HG02571 (cell line): ENCODE measurements around the gene SAMMSON.

ENCODE experiments used
- ATAC-seq: cut with Tn5 transposase; IDR thresholded peaks from one replicate; pipeline ENCODE4 v1.9.1; 2021; ENCODE audit warnings: mild to moderate bottlenecking, moderate library complexity; ENCODE audit not compliant: unreplicated experiment

SAMMSON gene

GRCh38 chr3:70085613-70086012 lies 86.1 kb downstream of the SAMMSON start:
- no peak for ATAC-seq

DNA sequence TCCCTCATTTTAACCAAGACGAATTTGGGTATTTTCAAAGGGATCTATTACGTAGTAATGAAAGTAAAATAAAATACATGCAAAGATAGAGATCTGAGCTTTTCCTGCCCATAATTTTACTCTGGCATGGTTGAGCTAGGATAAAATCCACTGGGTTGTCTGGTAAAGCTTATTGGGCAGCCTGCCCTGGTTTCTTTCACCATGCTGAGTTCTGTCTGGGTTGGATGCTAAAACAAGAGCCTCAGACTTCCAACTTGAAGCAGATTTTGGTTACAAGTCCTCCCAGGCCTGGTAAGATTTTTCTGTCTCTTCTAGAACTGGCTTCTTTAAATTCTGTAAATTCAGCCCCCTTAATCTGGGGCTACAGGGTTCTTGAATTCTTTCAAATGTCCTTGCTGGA lies 86.8 kb downstream of the SAMMSON start:
- ATAC-seq, result no peak

DNA sequence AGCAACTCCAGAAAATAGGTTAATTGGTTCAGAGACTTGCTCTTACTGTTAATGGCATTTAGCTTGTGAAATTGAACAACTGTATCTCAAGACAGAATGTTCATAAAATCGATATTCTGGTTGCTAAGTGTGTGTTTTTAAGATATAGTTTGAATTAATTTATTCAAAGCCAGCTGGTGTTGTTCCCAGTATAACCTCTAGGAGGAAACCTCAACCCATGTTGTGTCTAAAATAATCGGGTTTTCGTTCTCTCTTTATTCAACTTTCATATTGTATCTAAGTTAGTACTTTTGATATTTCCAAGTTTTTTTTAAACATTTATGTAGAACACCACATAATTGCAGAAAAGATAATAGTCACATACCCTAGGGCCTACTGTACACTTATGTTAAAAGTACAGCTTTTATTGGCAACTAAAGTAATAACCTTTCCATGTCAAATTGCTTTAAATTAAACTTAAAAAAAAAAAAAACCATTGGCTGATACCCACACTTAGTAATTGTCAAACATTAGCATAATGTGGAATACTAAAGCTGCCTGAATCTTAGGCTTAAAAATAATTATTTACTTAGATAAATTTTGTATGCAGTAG lies 90.9 kb downstream of the SAMMSON start:
- ATAC-seq, result no peak

DNA sequence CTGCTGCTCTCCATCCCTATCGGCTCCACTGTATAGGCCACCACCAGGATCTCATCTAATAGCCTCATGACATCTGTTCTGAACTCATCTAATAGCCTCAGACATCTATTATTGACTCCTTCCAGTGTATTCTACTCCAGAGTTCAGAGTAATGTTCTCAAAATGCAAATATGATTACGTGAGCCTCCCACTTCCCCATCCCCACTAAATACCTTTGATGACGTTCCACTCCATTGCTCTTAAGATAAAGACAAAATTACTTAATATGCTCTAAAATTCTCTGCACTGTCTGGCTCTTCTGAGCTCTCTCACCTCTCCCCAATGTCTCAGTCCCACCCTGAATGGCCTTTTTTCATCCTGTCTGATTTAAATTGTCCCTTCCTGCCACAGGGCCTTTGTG lies 94.7 kb downstream of the SAMMSON start:
- no peak for ATAC-seq

DNA sequence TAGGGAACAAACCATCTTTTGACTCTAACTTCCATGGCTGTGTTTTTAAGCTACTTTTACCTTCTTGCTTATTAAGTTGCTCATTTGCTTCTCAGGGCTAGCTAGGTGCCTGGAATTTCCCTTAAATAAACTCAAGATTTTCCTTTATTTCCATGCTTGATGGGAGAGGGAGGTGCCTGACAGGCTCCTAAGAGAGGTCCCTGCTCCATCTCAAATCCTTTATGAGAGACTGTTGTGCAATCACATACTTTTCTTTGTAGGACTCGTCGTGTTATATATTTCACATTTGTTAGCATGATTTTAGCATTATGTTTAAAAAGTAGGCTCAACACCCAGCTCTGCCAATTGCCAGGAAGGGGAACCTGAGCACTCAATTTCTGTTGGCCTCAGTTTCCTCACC lies 95.7 kb downstream of the SAMMSON start:
- ATAC-seq, result no peak

GRCh38 chr3:70096376-70097066 lies 97.0 kb downstream of the SAMMSON start:
- peak; percentile 93 for ATAC-seq

DNA sequence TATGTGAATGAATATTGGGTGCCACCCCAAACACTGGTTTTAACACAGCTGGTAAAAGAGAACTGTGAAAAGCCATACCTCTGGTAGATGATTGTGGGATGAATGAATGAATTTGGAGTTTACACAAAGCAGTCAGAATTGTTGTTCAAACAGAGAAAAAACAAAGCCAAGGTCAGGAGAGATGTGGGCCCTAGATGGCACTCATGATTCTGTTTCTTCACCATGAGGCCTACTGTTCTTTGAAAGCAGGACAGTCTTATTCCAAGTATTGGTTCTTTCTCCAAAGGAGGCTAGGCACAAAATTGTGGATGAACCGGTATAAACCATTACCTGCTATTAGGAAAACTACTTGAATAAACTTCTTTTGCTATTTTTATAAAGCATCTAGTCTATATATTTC lies 97.6 kb downstream of the SAMMSON start:
- no peak for ATAC-seq

- no peak for ATAC-seq
Measured at GRCh38 chr3:70108072-70108471, 108.5 kb downstream of the SAMMSON start.

GRCh38 chr3:70108546-70108945 lies 109.0 kb downstream of the SAMMSON start:
- no peak for ATAC-seq

DNA sequence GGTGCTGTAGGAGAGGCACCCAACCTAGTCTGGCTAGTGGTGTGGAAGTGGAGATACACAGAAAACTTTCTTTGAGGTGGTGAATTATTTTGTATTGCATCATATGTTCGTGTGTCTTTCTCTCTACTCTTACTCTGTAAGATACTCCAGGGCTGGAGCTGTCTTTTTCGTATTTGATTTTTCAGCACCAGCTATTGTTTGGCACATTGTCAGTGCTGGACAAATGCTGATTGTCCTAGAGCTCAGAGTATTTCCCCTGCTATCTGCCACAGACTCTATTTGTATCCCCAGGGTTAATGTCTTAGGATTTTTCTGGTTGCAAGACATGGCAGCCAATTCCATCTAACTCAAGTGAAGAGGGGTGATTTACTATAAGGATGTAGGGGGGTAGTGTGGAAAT lies 110.5 kb downstream of the SAMMSON start:
- ATAC-seq, result no peak

DNA sequence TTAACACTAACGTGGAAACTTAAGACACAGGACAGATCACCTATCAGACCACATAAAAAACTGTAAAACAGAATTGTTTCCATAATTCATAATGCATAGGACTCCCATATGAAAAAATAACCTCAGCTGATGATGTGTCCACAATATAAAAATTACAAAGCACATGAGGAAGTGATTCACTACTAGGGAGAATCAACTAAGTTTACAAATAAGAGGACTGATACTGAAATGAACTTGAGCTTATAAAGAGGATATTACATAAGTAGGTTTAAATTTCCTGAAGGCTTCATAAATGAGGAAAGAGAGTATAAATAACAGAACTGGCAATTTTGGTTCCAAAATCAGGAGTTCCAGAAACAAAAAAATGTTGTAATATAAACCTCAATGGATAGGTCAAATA lies 111.9 kb downstream of the SAMMSON start:
- ATAC-seq, result no peak

- no peak for ATAC-seq
Measured at GRCh38 chr3:70112751-70113150, 113.2 kb downstream of the SAMMSON start.

- ATAC-seq, result no peak
Measured at GRCh38 chr3:70114431-70114830, 114.9 kb downstream of the SAMMSON start.

- no peak for ATAC-seq
Measured at GRCh38 chr3:70119879-70120278, 120.3 kb downstream of the SAMMSON start.
